ENCODE measurements around the gene CEP350.
A peak's percentile ranks its signal among the peaks of the same experiment; 100 is the strongest.

The CEP350 gene, protein sequence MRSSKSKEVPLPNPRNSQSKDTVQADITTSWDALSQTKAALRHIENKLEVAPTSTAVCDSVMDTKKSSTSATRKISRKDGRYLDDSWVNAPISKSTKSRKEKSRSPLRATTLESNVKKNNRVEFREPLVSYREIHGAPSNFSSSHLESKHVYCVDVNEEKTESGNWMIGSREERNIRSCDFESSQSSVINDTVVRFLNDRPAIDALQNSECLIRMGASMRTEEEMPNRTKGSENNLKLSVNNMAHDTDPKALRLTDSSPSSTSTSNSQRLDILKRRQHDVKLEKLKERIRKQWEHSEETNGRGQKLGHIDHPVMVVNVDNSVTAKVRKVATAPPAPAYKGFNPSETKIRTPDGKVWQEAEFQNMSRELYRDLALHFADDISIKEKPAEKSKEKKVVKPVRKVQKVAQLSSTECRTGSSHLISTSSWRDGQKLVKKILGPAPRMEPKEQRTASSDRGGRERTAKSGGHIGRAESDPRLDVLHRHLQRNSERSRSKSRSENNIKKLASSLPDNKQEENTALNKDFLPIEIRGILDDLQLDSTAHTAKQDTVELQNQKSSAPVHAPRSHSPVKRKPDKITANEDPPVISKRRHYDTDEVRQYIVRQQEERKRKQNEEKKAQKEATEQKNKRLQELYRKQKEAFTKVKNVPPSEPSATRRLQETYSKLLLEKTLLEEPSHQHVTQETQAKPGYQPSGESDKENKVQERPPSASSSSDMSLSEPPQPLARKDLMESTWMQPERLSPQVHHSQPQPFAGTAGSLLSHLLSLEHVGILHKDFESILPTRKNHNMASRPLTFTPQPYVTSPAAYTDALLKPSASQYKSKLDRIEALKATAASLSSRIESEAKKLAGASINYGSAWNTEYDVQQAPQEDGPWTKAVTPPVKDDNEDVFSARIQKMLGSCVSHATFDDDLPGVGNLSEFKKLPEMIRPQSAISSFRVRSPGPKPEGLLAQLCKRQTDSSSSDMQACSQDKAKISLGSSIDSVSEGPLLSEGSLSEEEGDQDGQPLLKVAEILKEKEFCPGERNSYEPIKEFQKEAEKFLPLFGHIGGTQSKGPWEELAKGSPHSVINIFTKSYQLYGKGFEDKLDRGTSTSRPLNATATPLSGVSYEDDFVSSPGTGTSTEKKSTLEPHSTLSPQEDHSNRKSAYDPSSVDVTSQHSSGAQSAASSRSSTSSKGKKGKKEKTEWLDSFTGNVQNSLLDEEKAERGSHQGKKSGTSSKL (N-terminal part only)

DNA sequence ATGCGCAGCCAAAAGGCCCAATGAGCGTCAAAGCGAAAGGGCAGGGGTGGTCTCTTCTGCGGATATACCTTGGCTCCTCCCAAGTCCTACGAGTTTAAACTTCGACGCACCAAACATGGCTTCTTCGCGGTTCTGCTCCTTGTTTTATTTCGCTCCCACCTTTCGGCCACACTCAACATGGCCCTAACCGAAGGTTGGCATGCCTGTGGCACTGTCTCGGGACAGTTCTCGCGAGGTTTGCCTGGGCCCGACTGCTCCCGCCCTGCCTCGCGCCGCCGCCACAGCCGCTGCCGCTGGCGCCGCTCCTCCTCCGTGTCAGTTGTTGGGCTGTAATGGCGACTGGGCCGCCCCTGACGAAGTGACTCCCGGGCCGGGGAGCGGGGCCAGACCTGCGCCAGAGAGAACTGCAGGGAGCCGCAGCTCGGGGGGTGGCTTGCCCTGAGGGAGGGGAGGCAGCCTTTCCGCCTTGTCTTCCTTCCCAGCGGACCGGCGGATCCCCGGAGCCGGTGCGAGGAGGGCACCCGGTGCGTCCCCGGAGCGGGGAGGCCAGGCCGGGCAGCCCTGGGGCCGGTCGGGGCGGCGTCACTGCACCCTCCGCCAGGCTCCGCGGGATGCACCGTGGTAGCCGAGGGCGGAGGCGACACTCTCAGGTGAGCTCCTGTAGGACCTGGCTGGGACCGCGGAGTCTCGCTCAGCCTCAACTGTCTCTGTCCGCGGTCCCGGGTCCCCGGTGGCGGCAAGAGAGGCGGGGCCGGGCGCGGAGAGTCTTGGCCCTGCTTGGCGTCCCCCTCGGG lies at the start of gene CEP350:
CEP350 (plus strand) TSS at position 318 of the 794 bp plus-strand sequence. CDS start 31,372 bp downstream, outside the sequence.
- ATAC-seq: peak; percentile 97
- DNase-seq: peak; percentile 97

DNA sequence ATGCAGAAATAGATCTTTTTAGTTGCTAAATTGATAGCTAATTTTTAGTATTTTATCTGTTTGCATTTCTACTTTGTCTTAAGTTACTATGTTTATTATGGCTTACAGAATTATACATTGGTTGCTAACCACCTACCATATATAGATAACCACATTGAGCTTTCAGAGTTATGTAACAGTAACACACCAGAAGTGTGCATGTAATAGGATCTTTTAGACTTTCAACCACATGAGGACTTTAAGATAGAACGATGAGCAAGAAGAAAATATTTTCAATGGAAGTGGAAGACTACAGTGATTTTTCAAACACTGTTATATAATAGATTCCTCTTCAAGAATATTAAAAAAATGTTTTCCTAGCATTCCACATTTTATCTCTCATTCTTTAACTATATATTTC lies 43.7 kb upstream of the CEP350 start:
- ATAC-seq (no peak), DNase-seq (no peak)

DNA sequence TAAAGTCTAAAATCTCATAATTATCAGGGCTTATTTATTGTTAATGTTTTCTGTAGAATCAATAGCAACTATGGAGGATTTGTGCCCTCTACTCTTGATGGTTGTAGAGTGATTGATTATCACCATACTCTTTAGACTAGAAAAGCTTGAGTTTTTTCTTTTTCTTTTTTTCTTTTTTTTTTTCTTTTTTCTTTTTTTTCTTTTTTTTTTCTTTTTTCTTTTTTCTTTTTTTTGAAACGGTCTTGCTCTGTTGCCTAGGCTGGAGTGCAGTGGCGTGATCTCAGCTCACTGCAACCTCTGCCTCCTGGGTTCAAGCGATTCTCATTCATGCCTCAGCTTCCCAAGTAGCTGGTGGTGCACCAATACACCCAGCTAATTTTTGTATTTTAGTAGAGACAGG lies 42.8 kb upstream of the CEP350 start:
- DNase-seq: no peak
- ATAC-seq: no peak

DNA sequence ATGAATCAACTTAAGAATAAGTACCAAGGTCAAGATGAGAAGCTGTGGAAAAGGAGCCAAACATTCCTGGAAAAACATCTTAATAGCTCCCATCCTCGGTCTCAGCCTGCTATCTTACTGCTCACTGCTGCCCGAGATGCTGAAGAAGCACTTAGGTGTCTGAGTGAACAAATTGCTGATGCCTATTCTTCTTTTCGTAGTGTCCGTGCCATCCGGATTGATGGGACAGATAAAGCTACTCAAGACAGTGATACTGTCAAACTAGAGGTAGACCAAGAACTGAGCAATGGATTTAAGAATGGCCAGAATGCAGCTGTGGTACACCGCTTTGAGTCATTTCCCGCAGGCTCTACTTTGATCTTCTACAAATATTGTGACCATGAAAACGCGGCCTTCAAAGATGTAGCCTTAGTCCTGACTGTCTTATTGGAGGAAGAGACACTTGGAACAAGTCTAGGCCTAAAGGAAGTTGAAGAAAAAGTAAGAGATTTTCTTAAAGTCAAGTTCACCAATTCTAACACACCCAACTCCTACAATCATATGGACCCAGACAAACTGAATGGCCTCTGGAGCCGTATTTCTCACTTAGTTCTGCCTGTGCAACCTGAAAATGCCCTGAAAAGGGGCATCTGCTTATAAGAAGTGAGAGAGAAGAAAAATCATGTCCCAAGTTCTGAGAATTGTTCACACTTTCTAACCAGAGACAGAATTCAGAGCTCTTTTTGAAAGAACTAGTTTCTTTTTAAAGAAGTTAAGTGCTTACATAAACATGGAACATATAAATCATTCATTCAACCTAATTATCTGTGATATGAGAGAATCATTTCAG lies 36.8 kb upstream of the CEP350 start:
- ATAC-seq (peak; percentile 32), DNase-seq (no peak)

DNA sequence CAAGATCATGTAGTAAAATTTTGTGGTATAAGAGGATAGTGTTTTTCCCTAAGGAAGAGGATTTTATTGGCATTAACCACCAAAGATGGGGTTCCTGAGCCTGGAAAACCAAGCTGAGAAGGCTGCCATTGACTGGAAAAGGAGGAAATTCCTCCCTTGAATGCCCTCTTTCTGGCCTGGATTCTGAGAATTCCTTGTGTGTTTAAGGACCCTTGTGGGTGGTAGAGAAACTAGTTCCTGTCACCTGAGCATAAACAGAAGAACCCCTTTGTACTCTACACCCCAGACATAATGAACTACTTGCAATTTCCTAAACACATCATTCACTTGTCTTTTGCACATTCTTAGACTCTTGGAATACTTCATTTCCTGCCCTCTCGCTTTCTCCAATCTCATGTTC lies 33.1 kb upstream of the CEP350 start:
- ATAC-seq (no peak), DNase-seq (no peak)

DNA sequence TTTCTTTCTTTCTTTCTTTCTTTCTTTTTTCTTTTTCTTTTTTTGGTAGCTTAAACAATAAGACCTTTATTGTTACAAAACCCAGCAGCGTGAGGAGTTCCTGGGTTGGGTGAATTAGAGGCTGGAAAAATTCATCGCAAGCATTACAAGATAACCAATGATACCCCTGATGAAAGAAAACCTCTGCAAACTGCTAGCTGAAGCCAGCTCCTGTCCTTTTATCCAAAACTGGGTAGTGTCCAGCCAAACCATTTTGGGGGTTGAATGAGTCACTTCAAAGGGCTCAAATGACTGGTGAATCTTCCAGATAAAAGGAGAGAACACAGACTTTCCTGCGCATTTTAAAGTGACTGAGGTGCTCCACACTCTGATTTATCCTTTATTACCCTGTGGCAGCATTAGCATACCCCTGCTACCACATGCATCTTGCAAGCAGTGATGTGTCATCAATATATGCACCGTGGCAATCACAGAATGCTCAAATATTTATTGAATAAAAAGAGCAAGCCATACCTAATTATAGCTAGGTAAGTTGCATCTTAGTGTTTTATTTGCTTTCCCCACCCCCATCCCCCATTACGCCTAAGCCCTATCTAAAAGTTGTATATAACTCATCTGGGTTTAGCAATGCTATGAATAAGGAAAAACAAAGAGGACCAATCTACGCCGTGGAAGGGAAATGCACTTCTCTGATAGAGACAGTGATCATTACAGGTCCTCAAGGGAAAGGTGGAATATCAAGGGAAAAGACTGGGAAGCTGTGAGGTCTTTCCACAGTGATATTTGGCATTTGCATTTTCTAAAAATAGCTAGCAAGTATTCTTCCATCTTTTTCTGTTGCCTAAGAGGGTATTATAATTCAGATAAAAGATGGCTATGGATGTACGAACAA lies 32.4 kb upstream of the CEP350 start:
- ATAC-seq (no peak), DNase-seq (no peak)

DNA sequence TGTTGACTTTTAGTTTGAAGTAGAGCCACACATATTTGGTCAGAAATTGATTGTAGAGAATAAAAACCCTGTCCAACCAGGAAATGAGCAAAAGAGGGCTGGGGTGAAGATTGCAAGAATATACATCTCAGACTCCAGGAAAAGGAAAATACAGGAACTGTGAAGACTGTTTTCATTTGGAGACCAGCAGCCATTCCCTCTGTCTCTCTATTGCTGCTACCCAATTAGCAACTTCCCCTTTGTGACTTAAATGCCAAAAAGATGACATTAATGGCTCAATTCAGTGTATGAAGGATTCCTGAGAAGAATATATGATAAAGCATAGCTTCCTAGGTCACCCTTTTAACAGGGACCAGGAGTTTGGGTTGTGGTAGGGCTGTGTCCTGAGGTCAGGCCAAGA lies 31.6 kb upstream of the CEP350 start:
- no peak for DNase-seq
- no peak for ATAC-seq

DNA sequence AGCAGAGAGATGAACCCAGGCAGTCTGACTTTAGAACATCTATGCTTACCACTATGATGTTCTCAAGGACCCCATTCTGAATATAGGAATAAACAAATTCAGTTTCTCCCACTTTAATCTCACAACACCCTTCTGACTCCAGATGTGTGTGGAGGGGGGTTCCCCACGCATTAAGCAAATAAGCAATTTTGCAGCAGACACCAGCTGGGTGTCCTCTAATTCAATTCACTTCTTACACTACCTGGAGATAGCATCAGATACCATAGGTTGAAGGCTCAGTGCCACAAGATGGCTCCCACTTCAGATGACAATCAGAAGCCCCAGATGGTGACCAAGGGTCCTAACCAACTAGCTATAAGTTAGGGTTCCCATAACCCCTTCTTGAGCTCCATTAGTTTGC lies 30.3 kb upstream of the CEP350 start:
- ATAC-seq (no peak), DNase-seq (no peak)

DNA sequence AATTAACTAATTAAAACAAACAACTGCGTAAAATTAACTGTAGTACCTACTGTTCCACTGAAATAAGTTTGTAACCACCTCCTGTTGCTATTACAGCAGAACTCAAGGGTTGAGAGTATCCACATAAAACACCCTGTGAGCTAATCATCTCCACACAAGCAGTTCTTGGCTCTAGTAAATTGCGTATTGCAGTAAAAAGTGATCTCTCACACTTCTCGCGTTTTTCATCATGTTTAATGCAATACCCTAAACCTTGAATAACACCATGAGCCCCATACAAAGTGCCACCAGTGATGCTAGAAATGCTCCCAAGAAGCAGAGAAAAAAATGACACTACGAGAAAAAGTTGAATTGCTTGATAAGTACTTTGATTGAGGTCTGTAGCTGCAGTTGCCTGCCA lies 29.3 kb upstream of the CEP350 start:
- DNase-seq (no peak), ATAC-seq (no peak)

DNA sequence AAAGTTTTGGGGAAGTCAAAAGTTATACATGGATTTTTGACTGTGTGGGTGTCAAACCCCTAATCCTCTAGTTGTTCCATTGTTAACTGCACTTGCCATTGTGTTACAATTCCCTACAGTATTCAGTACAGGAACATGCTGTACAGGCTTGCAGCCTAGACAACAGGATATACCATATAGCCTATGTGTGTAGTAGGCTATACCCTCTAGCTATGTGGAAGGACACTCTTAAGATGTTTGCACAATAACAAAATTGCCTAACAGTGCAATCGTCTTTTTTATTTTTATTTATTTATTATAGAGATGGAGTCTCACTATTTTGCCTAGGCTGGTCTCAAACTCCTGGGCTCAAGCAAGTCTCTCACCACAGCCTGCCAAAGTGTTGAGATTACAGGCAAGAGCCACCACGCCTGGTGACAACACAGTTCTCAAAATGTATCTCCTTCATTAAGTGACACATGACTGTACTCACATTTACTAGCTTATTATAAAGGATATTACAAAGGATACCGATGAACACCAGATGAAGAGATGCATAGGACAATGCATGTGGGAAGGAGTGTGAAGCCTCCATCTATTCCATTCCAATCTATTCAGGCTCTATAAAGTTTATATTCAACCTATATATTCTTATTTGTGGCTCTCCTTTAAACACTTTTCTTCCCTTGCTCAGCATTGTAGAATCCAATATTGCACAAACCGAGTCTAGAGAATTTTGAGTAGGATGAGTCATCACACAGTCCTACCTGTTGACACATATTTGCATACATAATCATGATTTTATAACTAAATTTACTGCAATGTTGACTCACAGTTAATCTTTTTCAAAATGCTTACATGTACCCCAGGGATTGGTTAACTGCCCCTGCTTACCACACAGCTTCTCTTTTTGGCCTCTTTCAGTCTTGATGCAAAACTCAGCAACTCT lies 28.4 kb upstream of the CEP350 start:
- DNase-seq (no peak), ATAC-seq (no peak)

DNA sequence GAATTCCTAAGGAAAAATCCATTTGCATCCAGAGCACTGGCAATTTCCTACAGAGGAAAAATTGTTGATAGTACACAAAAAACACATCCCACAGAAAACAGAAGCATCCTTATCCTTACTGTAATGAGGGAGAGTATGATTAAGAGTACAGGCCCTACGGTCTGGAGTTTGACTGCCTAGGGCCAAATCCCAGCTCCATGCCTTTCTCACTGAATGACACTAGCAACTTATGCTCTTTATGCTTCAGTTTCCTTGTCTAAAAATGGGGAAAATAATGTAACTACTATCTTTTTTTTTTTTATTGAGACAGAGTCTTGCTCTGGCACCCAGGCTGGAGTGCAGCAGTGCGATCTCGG lies 27.8 kb upstream of the CEP350 start:
- DNase-seq (no peak), ATAC-seq (no peak)

DNA sequence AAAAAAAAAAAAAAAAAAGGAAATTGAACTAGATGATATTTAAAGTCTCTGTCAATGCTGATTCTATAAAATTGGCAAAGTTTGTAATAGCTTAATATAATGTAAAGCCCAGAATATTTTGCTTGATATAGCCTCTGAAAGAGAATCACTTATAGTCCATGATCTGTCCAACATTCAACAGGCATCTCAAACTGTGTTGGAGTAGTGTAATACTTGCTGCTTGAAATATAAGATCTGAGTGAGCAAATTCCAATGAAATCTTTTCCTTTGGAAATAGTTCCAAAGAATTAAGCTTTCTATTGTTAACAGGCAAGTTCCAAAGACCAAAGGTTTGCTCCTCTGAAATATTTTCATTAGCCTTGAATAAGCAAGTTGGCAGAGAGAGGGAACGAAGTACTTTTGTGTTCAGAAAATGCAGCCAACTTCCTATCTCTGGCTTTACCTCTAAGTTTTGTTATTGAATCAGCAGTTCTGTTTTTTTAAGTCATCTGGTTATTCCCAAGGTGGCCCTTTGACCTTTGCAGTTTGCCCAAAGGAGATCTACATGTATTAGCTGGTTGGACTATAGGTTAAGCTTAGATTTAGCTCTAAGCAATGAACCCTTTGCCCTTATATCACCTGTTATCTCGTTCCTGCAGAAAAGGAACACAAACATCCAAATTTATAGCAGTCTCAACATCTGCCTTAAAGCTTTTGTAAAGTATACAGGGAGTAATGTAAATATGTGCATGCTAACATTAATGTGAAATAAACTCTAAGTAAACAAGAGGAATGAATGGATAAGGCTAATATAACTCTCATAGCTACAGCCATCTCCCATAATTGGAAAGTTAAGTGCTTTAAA lies 24.4 kb upstream of the CEP350 start:
- DNase-seq: no peak
- ATAC-seq: no peak

DNA sequence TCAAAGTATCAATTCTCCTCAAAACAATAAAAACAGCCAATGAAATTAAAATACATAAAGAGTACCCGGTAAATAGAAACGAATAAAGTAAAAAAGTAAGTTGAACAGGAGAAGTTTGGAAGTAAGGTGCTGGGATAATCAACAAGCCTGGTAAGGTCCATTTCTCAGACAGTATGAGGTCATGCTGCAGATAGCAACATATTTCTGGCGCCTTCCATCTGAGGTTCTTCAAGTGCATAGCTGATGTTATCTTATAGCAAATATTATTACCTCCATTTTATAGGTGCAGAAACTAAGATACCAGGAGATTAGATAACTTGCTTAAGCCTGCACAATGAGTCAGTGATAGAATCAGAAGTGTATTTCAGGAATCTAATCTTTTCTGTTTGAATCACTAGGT lies 23.7 kb upstream of the CEP350 start:
- no peak for DNase-seq
- no peak for ATAC-seq

DNA sequence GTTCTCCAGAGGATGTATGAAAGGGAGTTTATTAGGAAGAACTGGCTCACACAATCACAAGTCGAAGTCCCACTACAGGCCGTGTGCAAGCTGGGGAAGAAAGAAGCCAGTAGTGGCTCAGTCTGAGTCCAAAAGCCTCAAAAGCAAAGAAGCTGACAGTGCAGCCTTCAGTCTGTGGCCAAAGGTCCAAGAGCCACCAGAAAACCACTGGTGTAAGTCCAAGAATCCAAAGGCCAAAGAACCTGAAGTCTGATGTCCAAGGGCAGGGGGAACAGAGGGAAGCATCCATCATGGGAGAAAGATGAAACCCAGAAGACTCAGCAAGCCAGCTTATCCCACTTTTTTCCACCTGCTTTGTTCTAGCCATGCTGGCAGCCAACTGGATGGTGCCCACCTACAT lies 21.4 kb upstream of the CEP350 start:
- DNase-seq (no peak), ATAC-seq (no peak)

DNA sequence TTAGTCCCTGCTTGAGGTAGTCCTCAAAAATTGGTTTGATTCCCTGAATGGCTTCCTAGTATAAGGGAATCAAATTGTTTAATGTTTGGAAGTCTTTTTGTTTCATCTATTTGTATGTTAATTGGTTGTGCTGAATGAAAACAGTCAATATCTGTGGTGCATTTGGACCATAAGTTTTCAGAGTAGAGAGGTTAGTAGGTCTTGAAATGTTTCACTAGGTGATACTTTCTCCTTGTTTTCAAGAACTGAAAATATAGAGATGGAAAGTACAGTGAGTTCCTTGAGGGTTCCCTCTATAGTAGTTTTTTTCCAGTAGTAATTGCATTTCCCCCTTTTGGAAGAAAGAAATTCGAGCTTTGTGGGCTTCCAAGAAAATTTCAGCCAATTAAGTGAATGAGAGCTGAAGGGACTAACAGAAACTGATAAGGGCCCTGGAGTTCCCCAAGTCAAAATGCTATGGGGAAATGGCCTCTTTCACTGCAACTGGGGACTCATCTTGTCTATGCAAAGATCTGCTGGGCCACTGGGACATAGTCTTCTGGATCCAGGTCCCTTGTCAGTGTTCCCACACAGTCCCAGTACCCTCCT lies 18.6 kb upstream of the CEP350 start:
- ATAC-seq: no peak
- no peak for DNase-seq

DNA sequence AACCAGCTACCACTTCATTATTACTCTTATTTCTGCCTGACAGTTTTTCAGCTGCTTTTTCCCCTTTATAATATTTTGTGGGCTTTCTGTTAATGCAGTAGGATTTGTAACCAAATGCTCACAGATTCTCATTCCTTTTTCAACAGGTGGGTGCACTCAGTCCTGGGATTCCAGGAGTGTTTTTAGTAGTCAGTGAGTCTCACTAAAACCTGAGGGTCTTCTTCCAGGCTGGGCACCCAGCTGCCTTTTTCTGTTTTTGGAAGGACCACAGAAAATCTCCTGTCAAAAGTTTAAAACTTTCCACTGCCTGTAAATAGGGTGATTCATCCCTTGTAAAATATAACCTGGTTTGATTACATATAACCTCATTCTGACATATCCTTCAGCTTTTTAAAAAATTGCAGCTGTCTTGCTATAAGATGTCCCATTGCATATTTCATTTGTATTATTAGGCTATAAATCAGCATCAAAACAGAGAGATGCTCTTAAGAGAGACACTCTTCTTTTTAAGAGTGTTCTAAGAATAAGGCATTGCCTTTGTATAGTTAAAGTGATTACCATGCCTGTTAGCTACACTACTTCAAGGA lies 16.8 kb upstream of the CEP350 start:
- ATAC-seq: no peak

DNA sequence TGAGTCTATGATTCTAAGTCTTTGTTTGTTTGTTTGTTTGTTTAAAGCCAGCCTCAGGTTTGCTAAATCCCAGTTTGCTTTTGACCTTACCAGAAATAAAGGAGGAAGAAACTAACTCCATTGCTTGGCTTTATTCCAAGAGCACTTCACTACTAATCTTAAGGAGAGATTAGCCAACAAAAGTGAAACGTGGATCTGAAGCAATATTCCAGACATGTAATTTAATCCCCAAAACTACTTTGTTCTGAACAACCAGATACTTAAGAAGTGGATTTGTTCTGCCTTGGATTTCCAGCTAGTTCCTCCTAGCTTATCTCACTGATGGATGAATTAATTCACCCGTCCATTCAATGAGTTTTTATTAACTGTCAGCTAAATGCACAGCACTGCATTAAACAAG lies 15.9 kb upstream of the CEP350 start:
- DNase-seq: no peak
- no peak for ATAC-seq

More for the DNA sequence above, 16.8 kb upstream of the CEP350 start:
- DNase-seq: no peak
